ENCODE results near the gene MTMR6.

GRCh38 chr13:25247360-25247759 is 39.9 kb downstream of the MTMR6 start:
- TF ChIP-seq EZH2phosphoT487 (IDR thresholded peaks at IDR 0.05; ENCODE audit: borderline replicate concordance): no peak
- TF ChIP-seq, protein P1, sequence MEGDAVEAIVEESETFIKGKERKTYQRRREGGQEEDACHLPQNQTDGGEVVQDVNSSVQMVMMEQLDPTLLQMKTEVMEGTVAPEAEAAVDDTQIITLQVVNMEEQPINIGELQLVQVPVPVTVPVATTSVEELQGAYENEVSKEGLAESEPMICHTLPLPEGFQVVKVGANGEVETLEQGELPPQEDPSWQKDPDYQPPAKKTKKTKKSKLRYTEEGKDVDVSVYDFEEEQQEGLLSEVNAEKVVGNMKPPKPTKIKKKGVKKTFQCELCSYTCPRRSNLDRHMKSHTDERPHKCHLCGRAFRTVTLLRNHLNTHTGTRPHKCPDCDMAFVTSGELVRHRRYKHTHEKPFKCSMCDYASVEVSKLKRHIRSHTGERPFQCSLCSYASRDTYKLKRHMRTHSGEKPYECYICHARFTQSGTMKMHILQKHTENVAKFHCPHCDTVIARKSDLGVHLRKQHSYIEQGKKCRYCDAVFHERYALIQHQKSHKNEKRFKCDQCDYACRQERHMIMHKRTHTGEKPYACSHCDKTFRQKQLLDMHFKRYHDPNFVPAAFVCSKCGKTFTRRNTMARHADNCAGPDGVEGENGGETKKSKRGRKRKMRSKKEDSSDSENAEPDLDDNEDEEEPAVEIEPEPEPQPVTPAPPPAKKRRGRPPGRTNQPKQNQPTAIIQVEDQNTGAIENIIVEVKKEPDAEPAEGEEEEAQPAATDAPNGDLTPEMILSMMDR (conservative IDR thresholded peaks at IDR 0.05; ENCODE audit: low read length): no peak
